Liver (tissue), 3 donors: ENCODE data around the gene PADI3.
"Not testable (repeated sequence)": the region's sequence is repeated elsewhere in the genome, so short reads cannot be mapped to it uniquely, and the experiment has no call there.

Experiments
- CTCF ChIP-seq: fragments of 150-350 bp; IDR thresholded peaks from 2 replicates; pipeline ENCODE4 v1.5.1; 2017; ENCODE audit warnings: improper control_type of control experiment, low read depth, low read length; ENCODE audit not compliant: missing input control
- HNF4A ChIP-seq, 2 donors: conservative IDR thresholded peaks; 2 replicates each; pipeline ENCODE4 v1.6.1; 2016; ENCODE audit warnings: antibody characterized with exemption in 2 of 2, mild to moderate bottlenecking in 2 of 2
- MAX ChIP-seq: IDR thresholded peaks from 2 replicates; pipeline ENCODE4 v1.6.1; 2016; ENCODE audit warnings: antibody characterized with exemption
- ZBTB33 ChIP-seq: IDR thresholded peaks from 2 replicates; pipeline ENCODE4 v1.6.1; 2016; ENCODE audit warnings: antibody characterized with exemption
- donor health status: healthy.
- donor health status: healthy.

GRCh38 chr1:17321857-17322390, 73.0 kb downstream of the PADI3 start:
- not testable (repeated sequence) for TF ChIP-seq CTCF; ZBTB33; MAX; HNF4A (conservative IDR thresholded peaks at IDR 0.05)
